Measurements from ENCODE around the gene PAOX.

GRCh38 chr10:133420579-133420978, 41.5 kb downstream of the PAOX start:
- TF ChIP-seq CTCF (conservative IDR thresholded peaks at IDR 0.05; ENCODE audit: low read depth in 2 of 2): no peak
- TF ChIP-seq NANOG (IDR thresholded peaks at IDR 0.05; ENCODE audit: borderline replicate concordance): no peak

Data from GM23338 (cell line).